NCI-H1105 treated with DMSO at 0.1 percent for 48 hours (cell line): Measurements from ENCODE around the gene CALML4.
"Not testable (repeated sequence)": the region's sequence is repeated elsewhere in the genome, so short reads cannot be mapped to it uniquely, and the experiment has no call there.

Experiments used
- DNase-seq: peaks from one replicate; lab custom pipeline; 2025; lab: John Stamatoyannopoulos, UW

Gene CALML4

DNA sequence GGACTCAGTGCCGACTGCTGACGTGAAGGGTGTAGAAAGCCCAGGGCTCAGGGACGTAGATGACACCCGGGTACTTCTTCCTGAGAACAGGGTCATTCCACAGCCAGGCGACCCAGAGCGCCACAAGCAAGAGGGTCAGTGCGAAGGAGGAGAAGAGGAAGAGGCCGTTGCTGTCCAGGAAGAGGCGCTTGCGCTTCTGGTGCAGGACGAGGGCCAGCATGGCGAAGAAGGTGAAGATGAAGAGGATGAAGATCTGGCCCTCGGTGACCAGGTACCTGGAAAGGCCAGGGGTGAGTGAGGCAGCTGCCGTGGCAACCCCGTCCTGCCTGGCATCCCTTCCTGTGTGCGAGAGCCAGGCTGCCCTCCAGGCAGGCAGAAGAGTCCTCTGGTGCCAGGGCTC lies 3.0 kb upstream of the CALML4 start:
- no peak for DNase-seq

GRCh38 chr15:68207176-68207935 lies 2.2 kb upstream of the CALML4 start:
- no peak for DNase-seq

DNA sequence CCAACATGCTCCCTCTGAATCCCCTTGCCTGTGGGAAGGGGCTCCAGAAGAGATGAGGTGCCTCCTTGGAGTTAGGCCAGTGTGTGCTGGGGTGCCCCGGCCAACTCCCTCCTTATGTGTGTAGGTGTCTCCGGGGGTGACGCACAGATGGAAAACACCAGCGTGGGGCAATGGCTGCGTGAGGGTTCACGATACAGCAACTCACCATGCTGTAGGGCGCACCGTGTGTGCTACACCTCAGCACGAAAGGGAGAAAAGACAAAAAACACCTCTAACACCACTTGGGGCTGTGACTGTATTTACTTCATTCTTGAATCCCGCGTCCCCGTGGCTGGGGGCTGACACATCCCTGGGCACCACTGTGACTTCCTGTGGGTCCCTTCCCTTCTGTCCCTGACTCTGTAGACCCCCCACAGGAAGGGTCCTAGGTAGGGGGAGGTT lies 1.6 kb upstream of the CALML4 start:
- no peak for DNase-seq

GRCh38 chr15:68205954-68206539 lies 915 bp upstream of the CALML4 start:
- DNase-seq: no peak

DNA sequence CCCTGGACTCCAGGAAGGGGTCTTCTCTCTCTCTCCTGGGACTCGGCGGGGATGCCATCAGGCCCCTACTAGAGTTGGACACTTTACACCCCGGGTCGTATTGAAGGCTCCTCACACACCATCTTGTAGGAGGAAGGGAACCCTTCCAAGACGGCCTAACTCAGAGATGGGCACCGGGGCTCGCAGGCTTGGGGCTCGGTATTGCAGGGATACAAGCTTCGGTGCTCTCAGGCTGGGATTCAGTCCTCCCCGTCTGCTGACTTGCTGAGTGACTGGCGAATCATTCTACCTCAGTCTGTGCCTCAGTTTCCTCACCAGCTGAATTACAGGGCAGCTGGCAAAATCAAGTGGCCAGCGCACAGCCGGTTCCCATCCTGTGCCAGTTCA lies 419 bp upstream of the CALML4 start:
- DNase-seq: no peak

- DNase-seq: no peak
Observed at GRCh38 chr15:68204361-68204760, 771 bp downstream of the CALML4 start.

DNA sequence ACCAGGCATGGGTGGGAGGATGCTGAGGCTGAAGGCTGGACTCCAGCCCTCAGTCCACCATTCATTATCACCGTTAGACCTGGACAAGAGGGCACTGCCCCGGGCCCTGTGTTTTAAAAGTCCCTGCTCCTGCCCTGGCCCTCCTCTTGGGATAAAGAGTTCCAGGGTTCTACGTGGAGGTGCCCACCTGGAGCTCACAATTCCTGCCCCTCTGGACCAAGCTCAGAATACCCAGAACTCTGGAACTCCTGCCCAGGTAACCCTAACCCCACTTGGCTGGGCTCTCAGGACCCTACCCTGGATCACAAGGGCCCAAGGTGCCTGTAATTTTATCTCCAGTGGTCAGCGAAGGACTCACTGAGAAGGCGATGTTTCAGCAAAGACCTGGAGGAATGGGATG lies 1.2 kb downstream of the CALML4 start:
- DNase-seq: no peak

GRCh38 chr15:68203486-68203885 lies 1.6 kb downstream of the CALML4 start:
- DNase-seq: no peak

DNA sequence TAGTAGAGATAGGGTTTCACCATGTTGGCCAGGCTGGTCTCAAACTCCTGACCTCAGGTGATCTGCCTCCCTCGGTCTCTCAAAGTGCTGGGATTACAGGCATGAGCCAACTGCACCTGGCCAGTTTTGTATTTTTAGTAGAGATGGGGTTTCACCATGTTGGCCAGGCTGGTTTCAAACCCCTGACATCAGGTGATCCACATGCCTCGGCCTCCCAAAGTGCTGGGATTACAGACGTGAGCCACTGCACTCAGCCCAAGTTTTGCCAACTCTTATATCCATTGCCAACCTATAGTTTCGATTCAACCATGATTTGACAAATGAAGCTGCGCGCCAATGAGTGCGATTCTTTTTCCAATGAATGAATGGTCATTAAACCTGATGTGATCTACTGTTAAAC lies 2.1 kb downstream of the CALML4 start:
- not testable (repeated sequence) for DNase-seq

DNA sequence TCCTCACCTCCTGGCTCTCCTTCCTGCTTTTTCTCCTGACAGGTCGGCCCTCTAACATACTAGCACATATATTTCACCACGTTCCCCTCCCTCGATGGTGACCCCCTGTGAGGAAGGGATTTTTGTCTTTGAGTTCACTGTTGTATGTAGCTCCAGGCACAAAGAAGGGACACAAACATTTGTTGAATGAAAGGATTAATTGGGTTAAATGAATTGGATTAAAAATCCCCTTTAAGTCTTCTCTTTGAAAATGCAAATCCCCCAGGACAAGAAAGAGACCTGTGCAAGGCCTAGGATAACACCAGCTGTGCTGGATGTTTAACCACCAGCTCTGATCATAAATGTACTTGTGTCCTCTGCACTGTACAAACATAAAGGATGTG lies 3.3 kb downstream of the CALML4 start:
- no peak for DNase-seq

- DNase-seq: no peak
Observed at GRCh38 chr15:68201153-68201878, 3.8 kb downstream of the CALML4 start.

DNA sequence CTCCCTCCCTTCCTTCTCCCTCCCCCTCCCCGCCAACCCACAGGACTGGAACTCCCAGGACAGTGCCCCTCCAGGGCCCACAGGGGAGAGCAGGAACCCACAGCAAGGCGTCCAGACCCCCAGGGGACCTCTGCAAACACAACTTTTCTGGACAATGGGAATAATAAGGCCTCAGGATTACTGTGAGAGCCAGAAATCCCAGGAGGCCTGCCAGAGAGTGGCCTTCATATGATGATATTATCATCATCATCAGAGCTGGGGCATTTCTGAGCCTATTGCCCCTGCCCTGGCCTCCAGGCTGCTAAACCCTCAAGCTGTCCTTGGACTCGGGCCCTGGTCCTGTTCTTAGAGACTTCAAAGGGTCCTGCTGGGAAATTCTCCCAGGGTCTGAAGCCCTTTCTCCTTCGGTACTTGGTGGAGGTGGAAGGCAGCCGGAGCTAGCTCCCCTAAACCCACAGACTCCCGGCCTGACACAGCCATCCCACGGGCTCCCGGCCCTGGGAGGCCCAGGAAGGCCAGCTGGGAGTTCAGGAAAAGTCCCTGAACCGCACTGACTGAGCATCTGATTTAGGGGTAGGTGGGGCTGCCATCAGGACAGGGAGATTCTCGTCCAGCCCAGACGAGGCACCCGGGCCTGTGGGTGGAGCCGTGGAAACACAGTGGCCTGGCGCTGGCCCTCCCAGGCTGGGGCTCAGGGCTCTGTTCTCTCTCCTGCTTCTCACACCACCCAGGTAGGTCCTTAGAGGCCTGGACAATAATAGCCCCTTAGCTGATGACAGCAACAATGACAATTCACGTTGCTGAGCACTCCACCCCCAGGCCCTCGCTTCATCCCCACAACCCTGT lies 4.9 kb downstream of the CALML4 start:
- DNase-seq: no peak

DNA sequence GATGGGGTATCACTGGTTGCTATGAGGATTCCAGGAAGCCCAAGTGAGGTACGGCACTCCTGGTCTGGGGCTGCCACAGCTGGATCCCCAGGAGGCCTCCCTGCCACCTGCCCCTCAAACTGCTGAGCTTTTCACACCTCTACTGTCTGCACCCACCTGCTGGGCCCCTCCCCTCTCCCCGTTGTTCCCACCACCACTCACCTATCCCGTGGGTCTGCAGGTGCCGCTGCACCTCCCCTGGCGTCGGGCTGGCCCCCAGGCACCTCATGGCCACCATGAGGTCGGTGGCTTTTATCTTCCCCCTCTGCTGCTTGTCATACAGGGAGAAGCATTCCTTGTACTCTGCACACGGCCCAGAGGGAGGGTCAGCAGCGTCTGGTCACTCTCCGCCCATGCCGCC lies 5.8 kb downstream of the CALML4 start:
- no peak for DNase-seq

GRCh38 chr15:68197661-68198437 lies 7.3 kb downstream of the CALML4 start:
- no peak for DNase-seq

DNA sequence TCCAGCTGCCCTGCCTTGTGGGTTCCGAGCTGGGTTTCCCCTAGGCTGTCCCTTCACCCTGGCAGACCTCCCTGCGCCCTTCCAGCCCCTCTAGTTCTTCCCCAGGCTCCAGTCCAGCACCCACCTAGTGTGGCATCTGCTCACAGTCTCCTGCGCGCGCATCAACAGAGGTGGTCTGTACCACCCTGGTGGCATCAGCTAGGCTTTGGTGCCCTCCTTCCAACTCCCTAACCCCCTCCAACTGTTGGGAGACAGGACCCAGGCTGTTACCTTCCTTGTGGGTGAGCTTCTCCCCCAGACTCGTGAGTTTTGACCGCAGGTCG lies 8.0 kb downstream of the CALML4 start:
- no peak for DNase-seq

DNA sequence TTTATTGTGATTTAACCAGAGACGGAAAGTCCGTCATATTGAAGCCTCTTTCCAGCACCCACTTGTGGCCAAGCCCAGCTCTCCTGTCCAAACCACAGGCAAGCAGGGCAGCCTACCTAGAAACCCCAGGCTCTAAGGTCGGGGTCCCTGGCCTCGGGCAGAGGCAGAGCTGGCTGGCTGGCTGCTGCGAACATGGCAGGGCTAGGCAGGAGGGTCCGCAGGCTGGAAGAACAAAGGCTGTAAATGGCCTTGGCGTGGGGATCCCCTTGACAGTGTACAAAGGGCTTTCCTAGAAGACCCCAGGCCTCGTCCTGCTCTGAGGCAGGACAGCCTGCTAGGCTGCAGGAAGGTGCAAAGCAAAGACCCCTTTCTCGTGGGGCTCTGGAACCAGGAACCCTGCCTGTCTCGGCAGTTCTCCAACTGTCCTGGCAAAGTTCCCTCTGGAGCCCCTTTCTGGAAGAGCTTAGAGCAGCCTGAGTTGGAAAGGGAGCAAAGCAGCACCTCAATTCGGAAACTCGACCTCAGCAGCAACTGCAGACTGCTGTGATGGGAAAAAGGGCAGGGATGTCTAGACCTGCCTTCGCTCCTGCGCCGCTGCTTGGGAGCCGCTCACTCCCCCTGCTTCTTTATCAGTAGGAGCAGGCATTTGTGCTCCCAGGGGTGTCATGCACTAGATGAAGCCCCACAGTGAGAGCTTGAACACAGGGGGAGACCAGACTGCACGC lies 8.5 kb downstream of the CALML4 start:
- DNase-seq: no peak

DNA sequence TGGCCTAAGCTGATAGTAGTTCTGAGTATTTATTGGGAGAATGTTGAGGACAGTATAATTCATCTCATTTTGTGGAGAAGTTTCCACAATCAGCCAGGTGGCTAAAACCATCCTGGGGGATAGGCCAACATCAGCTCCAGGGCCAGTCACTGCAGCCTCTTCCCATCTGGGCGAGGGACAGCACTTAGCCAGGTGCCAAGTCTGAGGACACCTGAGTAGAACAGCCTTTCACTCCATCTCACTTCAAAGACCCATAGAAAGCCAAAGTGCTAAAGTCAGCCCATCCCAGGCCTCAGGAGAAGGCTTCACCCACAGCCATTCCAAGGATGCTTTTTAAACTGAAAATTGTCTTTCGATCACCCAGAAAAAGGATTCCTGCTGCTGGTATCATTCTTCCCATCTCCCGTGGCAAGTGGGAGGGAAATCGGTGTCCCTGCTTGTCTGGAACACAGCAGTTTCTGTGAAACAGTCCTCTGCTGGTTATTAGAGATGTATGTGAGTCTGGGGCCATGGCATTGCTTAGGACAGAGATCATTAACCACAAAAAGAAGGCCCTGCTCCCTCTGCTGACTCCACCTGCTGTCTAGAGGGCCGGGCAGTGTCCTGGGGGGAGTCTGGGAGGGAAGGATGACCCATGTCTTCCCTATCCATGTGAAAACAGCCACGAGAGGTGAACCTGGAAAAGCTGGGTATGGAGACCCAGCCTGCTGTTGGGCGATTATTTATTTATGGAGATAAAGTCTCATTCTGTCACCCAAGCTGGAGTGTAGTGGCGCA lies 9.6 kb downstream of the CALML4 start:
- no peak for DNase-seq

DNA sequence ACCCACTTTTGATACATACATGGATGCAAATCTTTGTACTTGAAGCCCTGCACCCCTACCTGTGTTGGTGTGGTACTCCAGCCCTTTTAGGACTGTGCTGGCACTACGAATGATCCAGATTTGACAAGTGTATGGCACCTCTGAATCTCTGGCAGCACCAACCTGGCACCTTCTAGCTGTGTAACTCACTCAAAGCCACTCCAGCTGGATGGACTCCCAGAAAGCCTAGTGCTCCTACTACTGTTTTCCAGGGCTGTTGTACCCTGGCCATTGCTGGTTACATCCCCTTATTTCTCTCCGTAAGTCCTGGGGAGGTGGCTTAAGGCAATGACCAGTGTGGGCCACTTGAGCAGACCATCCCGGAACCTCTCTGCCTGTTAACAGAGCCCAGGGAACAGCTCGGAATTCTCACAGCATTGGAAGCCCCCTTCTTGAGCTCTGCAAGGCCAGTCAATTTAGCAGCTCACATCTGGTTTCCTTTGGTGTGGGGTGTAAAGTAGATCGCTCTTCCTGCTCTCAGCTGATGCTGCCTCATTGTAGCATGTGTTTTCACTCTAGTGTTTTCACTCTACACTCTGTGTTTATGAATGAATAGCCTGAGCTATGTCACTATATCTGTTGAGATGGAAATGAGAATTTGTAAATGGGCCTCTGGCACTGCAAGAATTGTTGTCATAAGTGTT lies 12.2 kb downstream of the CALML4 start:
- no peak for DNase-seq

DNA sequence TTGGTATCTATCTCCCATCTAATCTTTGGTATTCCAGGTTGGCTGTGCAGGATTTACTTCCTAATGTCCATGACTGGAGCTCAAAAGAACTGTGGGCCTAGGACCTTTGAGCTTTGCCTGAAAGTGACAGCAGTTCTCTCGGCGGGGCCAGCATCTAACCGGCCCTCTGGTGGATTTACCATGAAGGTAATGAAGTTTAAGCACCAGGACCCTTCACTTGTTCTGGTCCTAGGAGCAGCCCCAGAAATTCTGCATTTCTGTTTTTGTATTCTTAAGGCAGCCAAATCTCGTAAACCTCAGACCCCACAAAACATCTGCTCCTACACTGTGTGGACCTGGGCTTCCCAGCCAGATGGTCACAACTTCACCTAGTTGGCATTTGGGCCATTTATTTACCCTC lies 13.0 kb downstream of the CALML4 start:
- DNase-seq: no peak

GRCh38 chr15:68191555-68191954 lies 13.6 kb downstream of the CALML4 start:
- DNase-seq: no peak
